Neural crest cell (in vitro differentiated cells): ENCODE results near the gene CNGA3. TPM values are rescaled to one million over a fixed set of nuclear protein-coding genes. Genes with fewer than 3 reads are reported as not detected.
A peak's percentile ranks its signal among the peaks of the same experiment; 100 is the strongest.

Source experiments
- DNase-seq: peaks from one replicate; pipeline ENCODE4 v3.0.0; 2021; ENCODE audit warnings: low read depth, mixed read lengths, low spot score
- H3K27ac Mint-ChIP-seq: one replicate; pipeline ENCODE4 v1.8.0; 2021; ENCODE audit warnings: mild to moderate bottlenecking, mixed read lengths; ENCODE audit not compliant: unreplicated experiment
- H3K27me3 Mint-ChIP-seq: 2 replicates; pipeline ENCODE4 v1.8.0; 2021; ENCODE audit warnings: low read depth, mild to moderate bottlenecking, mixed read lengths
- H3K36me3 Mint-ChIP-seq: 2 replicates; pipeline ENCODE4 v1.8.0; 2021; ENCODE audit warnings: low read depth, mild to moderate bottlenecking, mixed read lengths
- H3K4me1 Mint-ChIP-seq: 2 replicates; pipeline ENCODE4 v1.8.0; 2021; ENCODE audit warnings: mixed read lengths
- H3K4me3 Mint-ChIP-seq: one replicate; pipeline ENCODE4 v1.8.0; 2021; ENCODE audit warnings: mild to moderate bottlenecking, mixed read lengths
- H3K9me3 Mint-ChIP-seq: 2 replicates; pipeline ENCODE4 v1.8.0; 2021; ENCODE audit warnings: mixed read lengths
- CTCF ChIP-seq: fragments of 200-600 bp; sonication (generic); conservative IDR thresholded peaks from 2 replicates; pipeline ENCODE4 v1.5.0; 2021; ENCODE audit warnings: antibody characterized with exemption, mild to moderate bottlenecking
- total RNA-seq: library from RNA; stranded (reverse); gene quantifications from 2 replicates; pipeline ENCODE4 v1.2.1, GENCODE V29; 2021

CNGA3 gene
- total RNA-seq, 1 donor from 2014 or later = 0.72 TPM

- H3K27ac Mint-ChIP-seq = no peak overlapping the region
- no peak for DNase-seq
- H3K27me3 Mint-ChIP-seq = peaks cover 70% of the 10 kb centered on the region
- no peak for TF ChIP-seq CTCF
- peaks cover 16% of the 10 kb centered on the region for H3K4me1 Mint-ChIP-seq
- H3K36me3 Mint-ChIP-seq = peaks cover 1% of the 10 kb centered on the region
- peaks cover 1% of the 10 kb centered on the region for H3K9me3 Mint-ChIP-seq
- H3K4me3 Mint-ChIP-seq = no peak overlapping the region
Observed at GRCh38 chr2:98343285-98343684, 3.0 kb upstream of the CNGA3 start.

- TF ChIP-seq CTCF = no peak
- H3K36me3 Mint-ChIP-seq = no peaks in the 10 kb centered on the region
- H3K4me3 Mint-ChIP-seq = peak overlapping the region; percentile 83
- H3K4me1 Mint-ChIP-seq = peaks cover 21% of the 10 kb centered on the region
- H3K27ac Mint-ChIP-seq = no peak overlapping the region
- H3K27me3 Mint-ChIP-seq = peaks cover 98% of the 10 kb centered on the region
- no peak for DNase-seq
- H3K9me3 Mint-ChIP-seq = no peaks in the 10 kb centered on the region
Observed at GRCh38 chr2:98347298-98348065, 1.2 kb downstream of the CNGA3 start.

GRCh38 chr2:98348066-98348561 is 1.9 kb downstream of the CNGA3 start:
- Mint-ChIP-seq H3K27ac (no peak overlapping the region), H3K4me3 (peak overlapping the region; percentile 83), H3K9me3 (no peaks in the 10 kb centered on the region), H3K36me3 (no peaks in the 10 kb centered on the region), H3K27me3 (peaks cover 93% of the 10 kb centered on the region), H3K4me1 (peaks cover 21% of the 10 kb centered on the region)
- DNase-seq = peak; percentile 36
- TF ChIP-seq CTCF = no peak

GRCh38 chr2:98350411-98350810 is 4.2 kb downstream of the CNGA3 start:
- Mint-ChIP-seq H3K27me3 (peaks cover 77% of the 10 kb centered on the region), H3K4me1 (peaks cover 21% of the 10 kb centered on the region), H3K9me3 (peaks cover 2% of the 10 kb centered on the region), H3K27ac (no peak overlapping the region), H3K4me3 (no peak overlapping the region), H3K36me3 (no peaks in the 10 kb centered on the region)
- DNase-seq = no peak
- TF ChIP-seq CTCF = no peak

GRCh38 chr2:98355881-98356280 is 9.6 kb downstream of the CNGA3 start:
- Mint-ChIP-seq H3K27ac (no peak overlapping the region), H3K27me3 (peaks cover 30% of the 10 kb centered on the region), H3K9me3 (peaks cover 2% of the 10 kb centered on the region), H3K4me3 (no peak overlapping the region), H3K36me3 (no peaks in the 10 kb centered on the region), H3K4me1 (no peaks in the 10 kb centered on the region)
- TF ChIP-seq CTCF = no peak
- DNase-seq = no peak
